ENCODE data around the gene KIR3DL1.
"Not testable (repeated sequence)": the region's sequence is repeated elsewhere in the genome, so short reads cannot be mapped to it uniquely, and the experiment has no call there.

The KIR3DL1 gene

GRCh38 chr19:54850930-54851329, 34.7 kb downstream of the KIR3DL1 start:
- TF ChIP-seq, protein P1, sequence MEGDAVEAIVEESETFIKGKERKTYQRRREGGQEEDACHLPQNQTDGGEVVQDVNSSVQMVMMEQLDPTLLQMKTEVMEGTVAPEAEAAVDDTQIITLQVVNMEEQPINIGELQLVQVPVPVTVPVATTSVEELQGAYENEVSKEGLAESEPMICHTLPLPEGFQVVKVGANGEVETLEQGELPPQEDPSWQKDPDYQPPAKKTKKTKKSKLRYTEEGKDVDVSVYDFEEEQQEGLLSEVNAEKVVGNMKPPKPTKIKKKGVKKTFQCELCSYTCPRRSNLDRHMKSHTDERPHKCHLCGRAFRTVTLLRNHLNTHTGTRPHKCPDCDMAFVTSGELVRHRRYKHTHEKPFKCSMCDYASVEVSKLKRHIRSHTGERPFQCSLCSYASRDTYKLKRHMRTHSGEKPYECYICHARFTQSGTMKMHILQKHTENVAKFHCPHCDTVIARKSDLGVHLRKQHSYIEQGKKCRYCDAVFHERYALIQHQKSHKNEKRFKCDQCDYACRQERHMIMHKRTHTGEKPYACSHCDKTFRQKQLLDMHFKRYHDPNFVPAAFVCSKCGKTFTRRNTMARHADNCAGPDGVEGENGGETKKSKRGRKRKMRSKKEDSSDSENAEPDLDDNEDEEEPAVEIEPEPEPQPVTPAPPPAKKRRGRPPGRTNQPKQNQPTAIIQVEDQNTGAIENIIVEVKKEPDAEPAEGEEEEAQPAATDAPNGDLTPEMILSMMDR (IDR thresholded peaks at IDR 0.05; ENCODE audit: low read depth, low read length) = no peak
- no peak overlapping the region for H3K4me3 ChIP-seq (replicated peaks in 1 of 2; ENCODE audit: low read depth in 2 of 2, low read length in 2 of 2)
- DNase-seq (ENCODE audit: low read depth in 2 of 2) = no peak

- TF ChIP-seq, protein P1 (IDR thresholded peaks at IDR 0.05; ENCODE audit: low read depth, low read length) = no peak
- no peak for DNase-seq (ENCODE audit: low read depth in 2 of 2)
- H3K4me3 ChIP-seq (replicated peaks in 1 of 2; ENCODE audit: low read depth in 2 of 2, low read length in 2 of 2) = no peak overlapping the region
These were observed 35.1 kb downstream of the KIR3DL1 start for GRCh38 chr19:54851353-54851752.

GRCh38 chr19:54855241-54855640, 39.0 kb downstream of the KIR3DL1 start:
- DNase-seq (ENCODE audit: low read depth in 2 of 2); H3K4me3 ChIP-seq (replicated peaks in 1 of 2; ENCODE audit: low read depth in 2 of 2, low read length in 2 of 2): not testable (repeated sequence)

DNA sequence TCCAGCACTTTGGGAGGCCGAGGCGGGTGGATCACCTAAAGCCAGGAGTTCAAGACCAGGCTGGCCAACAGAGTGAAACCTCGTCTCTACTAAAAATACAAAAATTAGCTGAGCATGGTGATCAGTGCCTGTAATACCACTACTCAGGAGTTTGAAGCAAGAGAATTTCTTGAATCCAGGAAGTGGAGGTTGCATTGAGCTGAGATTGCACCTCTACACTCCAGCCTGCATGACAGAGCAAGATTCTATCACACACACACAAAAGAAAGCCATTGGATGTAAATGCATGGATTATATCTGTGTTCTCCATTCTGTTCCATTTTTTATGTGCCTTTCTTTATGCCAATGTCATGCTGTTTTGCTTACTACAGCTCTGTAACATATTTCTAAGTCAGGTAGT, 42.2 kb downstream of the KIR3DL1 start:
- not testable (repeated sequence) for DNase-seq (ENCODE audit: low read depth in 2 of 2); H3K4me3 ChIP-seq (replicated peaks in 1 of 2; ENCODE audit: low read depth in 2 of 2, low read length in 2 of 2)

DNA sequence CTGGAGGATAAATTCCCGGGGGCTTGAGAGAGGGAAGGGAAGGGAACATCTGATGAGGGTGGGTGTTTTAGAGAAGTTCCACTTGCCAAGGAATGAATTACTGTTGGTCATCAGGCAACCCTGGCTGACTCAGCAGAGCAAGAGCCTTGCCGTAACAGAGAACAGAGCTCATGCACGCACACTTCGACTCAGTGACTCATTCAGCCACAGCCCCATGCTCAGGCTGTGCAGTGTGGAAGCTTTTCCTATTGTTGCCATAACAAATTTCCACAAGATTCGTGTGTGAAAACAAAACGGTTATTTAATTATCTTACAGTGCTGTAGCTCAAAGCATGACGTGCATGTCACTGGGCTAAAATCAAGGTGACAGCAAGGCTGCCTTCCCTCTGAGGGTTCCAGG, 43.2 kb downstream of the KIR3DL1 start:
- DNase-seq (ENCODE audit: low read depth in 2 of 2); H3K4me3 ChIP-seq (replicated peaks in 1 of 2; ENCODE audit: low read depth in 2 of 2, low read length in 2 of 2): not testable (repeated sequence)

DNA sequence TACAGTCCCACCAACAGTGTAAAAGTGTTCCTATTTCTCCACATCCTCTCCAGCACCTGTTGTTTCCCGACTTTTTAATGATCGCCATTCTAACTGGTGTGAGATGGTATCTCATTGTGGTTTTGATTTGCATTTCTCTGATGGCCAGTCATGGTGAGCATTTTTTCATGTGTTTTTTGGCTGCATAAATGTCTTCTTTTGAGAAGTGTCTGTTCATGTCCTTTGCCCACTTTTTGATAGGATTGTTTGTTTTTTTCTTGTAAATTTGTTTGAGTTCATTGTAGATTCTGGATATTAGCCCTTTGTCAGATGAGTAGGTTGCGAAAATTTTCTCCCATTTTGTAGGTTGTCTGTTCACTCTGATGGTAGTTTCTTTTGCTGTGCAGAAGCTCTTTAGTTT, 47.2 kb downstream of the KIR3DL1 start:
- H3K4me3 ChIP-seq (replicated peaks in 1 of 2; ENCODE audit: low read depth in 2 of 2, low read length in 2 of 2); DNase-seq (ENCODE audit: low read depth in 2 of 2): not testable (repeated sequence)

GRCh38 chr19:54871696-54872095, 55.4 kb downstream of the KIR3DL1 start:
- no peak for DNase-seq (ENCODE audit: low read depth in 2 of 2)
- TF ChIP-seq, protein P1 (IDR thresholded peaks at IDR 0.05; ENCODE audit: low read depth, low read length) = no peak

DNA sequence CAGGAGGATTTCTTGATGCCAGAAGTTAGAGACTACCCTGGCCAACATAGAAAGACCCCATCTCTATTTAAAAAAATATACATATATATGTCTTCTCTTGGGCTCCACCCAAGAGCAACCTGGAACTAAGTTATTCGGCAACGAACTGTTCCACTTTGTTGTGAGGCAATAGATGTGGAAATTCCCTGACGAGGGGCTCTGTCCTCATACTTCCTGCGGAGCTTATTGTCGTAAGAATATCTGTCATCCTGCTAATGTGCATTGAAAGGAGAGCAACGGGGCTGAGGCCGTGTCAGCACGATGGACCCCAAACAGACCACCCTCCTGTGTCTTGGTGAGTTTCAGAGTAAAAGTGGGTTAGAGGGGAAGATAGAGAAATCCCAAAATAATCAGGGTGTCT, 57.7 kb downstream of the KIR3DL1 start, which contains the start of gene FCAR:
Gene FCAR (plus strand): TSS at position 246 of the 400 bp plus-strand sequence. CDS start 55 bp downstream, at position 301.
- no peak within 1 kb of the TSS for H3K4me3 ChIP-seq (replicated peaks in 1 of 2; ENCODE audit: low read depth in 2 of 2, low read length in 2 of 2)

More at GRCh38 chr19:54871696-54872095, 55.4 kb downstream of the KIR3DL1 start:
- H3K4me3 ChIP-seq (replicated peaks in 1 of 2; ENCODE audit: low read depth in 2 of 2, low read length in 2 of 2) = no peak overlapping the region

GRCh38 chr19:54875506-54875905, 59.2 kb downstream of the KIR3DL1 start:
- H3K4me3 ChIP-seq (replicated peaks in 1 of 2; ENCODE audit: low read depth in 2 of 2, low read length in 2 of 2) = no peak overlapping the region
- TF ChIP-seq, protein P1 (IDR thresholded peaks at IDR 0.05; ENCODE audit: low read depth, low read length) = no peak
- no peak for DNase-seq (ENCODE audit: low read depth in 2 of 2)

More for the DNA sequence above, 57.7 kb downstream of the KIR3DL1 start, which contains the start of gene FCAR:
- DNase-seq (ENCODE audit: low read depth in 2 of 2) = no peak
- TF ChIP-seq, protein P1 (IDR thresholded peaks at IDR 0.05; ENCODE audit: low read depth, low read length) = no peak

Measured in cardiac fibroblast (primary cell).